ENCODE measurements around the gene MICU1. TPM values are rescaled to one million over a fixed set of nuclear protein-coding genes. Genes with fewer than 3 reads are reported as not detected.

MICU1 gene
- total RNA-seq, 1 donor from 2014 or later: 57.9 TPM

- Histone ChIP-seq H3K36me3 (ENCODE audit: control insufficient read depth in 3 of 3, insufficient read depth in 3 of 3, low read length in 3 of 3) (peaks cover 0 to 6% (median 6%) of the 10 kb centered on the region in 3 donors), H3K27me3 (ENCODE audit: control insufficient read depth in 3 of 3, insufficient read depth in 3 of 3, low read length in 3 of 3) (no peaks in the 10 kb centered on the region), H3K9me3 (ENCODE audit: control insufficient read depth in 3 of 3, low read length in 3 of 3) (no peaks in the 10 kb centered on the region), H3K4me3 (ENCODE audit: low read length in 3 of 3) (no peak overlapping the region), H3K9ac (ENCODE audit: low read depth in 1 of 3, low read length in 3 of 3) (no peak overlapping the region), H3K27ac (ENCODE audit: low read depth, low read length) (no peak overlapping the region), H3K4me1 (ENCODE audit: control insufficient read depth in 3 of 3, insufficient read depth in 3 of 3, low read length in 3 of 3) (no peaks in the 10 kb centered on the region)
Observed at GRCh38 chr10:72375173-72375572, 250.7 kb downstream of the MICU1 start.

- Histone ChIP-seq H3K27ac (ENCODE audit: low read depth, low read length) (no peak overlapping the region), H3K36me3 (ENCODE audit: control insufficient read depth in 3 of 3, insufficient read depth in 3 of 3, low read length in 3 of 3) (peaks cover 20 to 28% (median 26%) of the 10 kb centered on the region in 3 donors), H3K9me3 (ENCODE audit: control insufficient read depth in 3 of 3, low read length in 3 of 3) (no peaks in the 10 kb centered on the region)
Observed at GRCh38 chr10:72370201-72370722, 255.6 kb downstream of the MICU1 start.

GRCh38 chr10:72367301-72367960 is 258.4 kb downstream of the MICU1 start:
- no peak overlapping the region for H3K27ac ChIP-seq (ENCODE audit: low read depth, low read length)
- no peaks in the 10 kb centered on the region for H3K9me3 ChIP-seq (ENCODE audit: control insufficient read depth in 3 of 3, low read length in 3 of 3)
- peaks cover 21 to 27% (median 26%) of the 10 kb centered on the region in 3 donors for H3K36me3 ChIP-seq (ENCODE audit: control insufficient read depth in 3 of 3, insufficient read depth in 3 of 3, low read length in 3 of 3)
- no peaks in the 10 kb centered on the region for H3K27me3 ChIP-seq (ENCODE audit: control insufficient read depth in 3 of 3, insufficient read depth in 3 of 3, low read length in 3 of 3)
- H3K4me1 ChIP-seq (ENCODE audit: control insufficient read depth in 3 of 3, insufficient read depth in 3 of 3, low read length in 3 of 3): peaks cover 8 to 10% (median 9%) of the 10 kb centered on the region in 3 donors
- H3K9ac ChIP-seq (ENCODE audit: low read depth in 1 of 3, low read length in 3 of 3): no peak overlapping the region
- H3K4me3 ChIP-seq (ENCODE audit: low read length in 3 of 3): no peak overlapping the region

More at GRCh38 chr10:72370201-72370722, 255.6 kb downstream of the MICU1 start:
- Histone ChIP-seq H3K4me1 (ENCODE audit: control insufficient read depth in 3 of 3, insufficient read depth in 3 of 3, low read length in 3 of 3) (no peaks in the 10 kb centered on the region), H3K9ac (ENCODE audit: low read depth in 1 of 3, low read length in 3 of 3) (no peak overlapping the region), H3K4me3 (ENCODE audit: low read length in 3 of 3) (no peak overlapping the region), H3K27me3 (ENCODE audit: control insufficient read depth in 3 of 3, insufficient read depth in 3 of 3, low read length in 3 of 3) (no peaks in the 10 kb centered on the region)

GRCh38 chr10:72365106-72365895 is 260.6 kb downstream of the MICU1 start:
- Histone ChIP-seq H3K4me1 (ENCODE audit: control insufficient read depth in 3 of 3, insufficient read depth in 3 of 3, low read length in 3 of 3) (peaks cover 8 to 10% (median 9%) of the 10 kb centered on the region in 3 donors), H3K27ac (ENCODE audit: low read depth, low read length) (no peak overlapping the region), H3K4me3 (ENCODE audit: low read length in 3 of 3) (no peak overlapping the region), H3K27me3 (ENCODE audit: control insufficient read depth in 3 of 3, insufficient read depth in 3 of 3, low read length in 3 of 3) (no peaks in the 10 kb centered on the region), H3K36me3 (ENCODE audit: control insufficient read depth in 3 of 3, insufficient read depth in 3 of 3, low read length in 3 of 3) (peaks cover 21 to 27% (median 26%) of the 10 kb centered on the region in 3 donors), H3K9me3 (ENCODE audit: control insufficient read depth in 3 of 3, low read length in 3 of 3) (no peaks in the 10 kb centered on the region), H3K9ac (ENCODE audit: low read depth in 1 of 3, low read length in 3 of 3) (peak overlapping the region in 1 of 3 donors; percentile 60)

GRCh38 chr10:72364239-72364777 is 261.6 kb downstream of the MICU1 start:
- H3K27me3 ChIP-seq (ENCODE audit: control insufficient read depth in 3 of 3, insufficient read depth in 3 of 3, low read length in 3 of 3): no peaks in the 10 kb centered on the region
- H3K9me3 ChIP-seq (ENCODE audit: control insufficient read depth in 3 of 3, low read length in 3 of 3): no peaks in the 10 kb centered on the region
- peak overlapping the region; percentile 37 to 60 (median 50) for H3K4me3 ChIP-seq (ENCODE audit: low read length in 3 of 3)
- peaks cover 8 to 10% (median 9%) of the 10 kb centered on the region in 3 donors for H3K4me1 ChIP-seq (ENCODE audit: control insufficient read depth in 3 of 3, insufficient read depth in 3 of 3, low read length in 3 of 3)
- peaks cover 20 to 24% (median 23%) of the 10 kb centered on the region in 3 donors for H3K36me3 ChIP-seq (ENCODE audit: control insufficient read depth in 3 of 3, insufficient read depth in 3 of 3, low read length in 3 of 3)
- no peak overlapping the region for H3K27ac ChIP-seq (ENCODE audit: low read depth, low read length)
- peak overlapping the region in 1 of 3 donors; percentile 60 for H3K9ac ChIP-seq (ENCODE audit: low read depth in 1 of 3, low read length in 3 of 3)

- Histone ChIP-seq H3K4me3 (ENCODE audit: low read length in 3 of 3) (no peak overlapping the region), H3K27me3 (ENCODE audit: control insufficient read depth in 3 of 3, insufficient read depth in 3 of 3, low read length in 3 of 3) (no peaks in the 10 kb centered on the region), H3K27ac (ENCODE audit: low read depth, low read length) (no peak overlapping the region), H3K9me3 (ENCODE audit: control insufficient read depth in 3 of 3, low read length in 3 of 3) (no peaks in the 10 kb centered on the region), H3K9ac (ENCODE audit: low read depth in 1 of 3, low read length in 3 of 3) (no peak overlapping the region), H3K36me3 (ENCODE audit: control insufficient read depth in 3 of 3, insufficient read depth in 3 of 3, low read length in 3 of 3) (peaks cover 0 to 4% (median 0%) of the 10 kb centered on the region in 3 donors), H3K4me1 (ENCODE audit: control insufficient read depth in 3 of 3, insufficient read depth in 3 of 3, low read length in 3 of 3) (peaks cover 22 to 26% (median 23%) of the 10 kb centered on the region in 3 donors)
Observed at GRCh38 chr10:72356987-72357386, 268.9 kb downstream of the MICU1 start.

GRCh38 chr10:72356115-72356514 is 269.8 kb downstream of the MICU1 start:
- Histone ChIP-seq H3K9ac (ENCODE audit: low read depth in 1 of 3, low read length in 3 of 3) (no peak overlapping the region), H3K27ac (ENCODE audit: low read depth, low read length) (no peak overlapping the region), H3K27me3 (ENCODE audit: control insufficient read depth in 3 of 3, insufficient read depth in 3 of 3, low read length in 3 of 3) (no peaks in the 10 kb centered on the region), H3K4me1 (ENCODE audit: control insufficient read depth in 3 of 3, insufficient read depth in 3 of 3, low read length in 3 of 3) (peaks cover 30 to 32% (median 32%) of the 10 kb centered on the region in 3 donors), H3K36me3 (ENCODE audit: control insufficient read depth in 3 of 3, insufficient read depth in 3 of 3, low read length in 3 of 3) (peaks cover 4 to 6% (median 5%) of the 10 kb centered on the region in 3 donors), H3K9me3 (ENCODE audit: control insufficient read depth in 3 of 3, low read length in 3 of 3) (no peaks in the 10 kb centered on the region), H3K4me3 (ENCODE audit: low read length in 3 of 3) (no peak overlapping the region)

- Histone ChIP-seq H3K27ac (ENCODE audit: low read depth, low read length) (peak overlapping the region; percentile 97), H3K4me3 (ENCODE audit: low read length in 3 of 3) (peak overlapping the region; percentile 90 to 99 (median 91)), H3K9ac (ENCODE audit: low read depth in 1 of 3, low read length in 3 of 3) (peak overlapping the region; percentile 47 to 98 (median 96)), H3K27me3 (ENCODE audit: control insufficient read depth in 3 of 3, insufficient read depth in 3 of 3, low read length in 3 of 3) (no peaks in the 10 kb centered on the region), H3K9me3 (ENCODE audit: control insufficient read depth in 3 of 3, low read length in 3 of 3) (no peaks in the 10 kb centered on the region), H3K4me1 (ENCODE audit: control insufficient read depth in 3 of 3, insufficient read depth in 3 of 3, low read length in 3 of 3) (peaks cover 30 to 37% (median 32%) of the 10 kb centered on the region in 3 donors), H3K36me3 (ENCODE audit: control insufficient read depth in 3 of 3, insufficient read depth in 3 of 3, low read length in 3 of 3) (peaks cover 4 to 14% (median 11%) of the 10 kb centered on the region in 3 donors)
Observed at GRCh38 chr10:72355214-72355555, 270.7 kb downstream of the MICU1 start.

- H3K4me3 ChIP-seq (ENCODE audit: low read length in 3 of 3): peak within 1 kb of the TSS; percentile 90 to 99 (median 91)
- peaks cover 30 to 37% (median 32%) of the 10 kb centered on the region in 3 donors for H3K4me1 ChIP-seq (ENCODE audit: control insufficient read depth in 3 of 3, insufficient read depth in 3 of 3, low read length in 3 of 3)
- H3K27me3 ChIP-seq (ENCODE audit: control insufficient read depth in 3 of 3, insufficient read depth in 3 of 3, low read length in 3 of 3): no peaks in the 10 kb centered on the region
- no peaks in the 10 kb centered on the region for H3K9me3 ChIP-seq (ENCODE audit: control insufficient read depth in 3 of 3, low read length in 3 of 3)
- peaks cover 7 to 18% (median 16%) of the 10 kb centered on the region in 3 donors for H3K36me3 ChIP-seq (ENCODE audit: control insufficient read depth in 3 of 3, insufficient read depth in 3 of 3, low read length in 3 of 3)
- peak within 1 kb of the TSS; percentile 96 to 100 (median 98) for H3K9ac ChIP-seq (ENCODE audit: low read depth in 1 of 3, low read length in 3 of 3)
- peak within 1 kb of the TSS; percentile 97 for H3K27ac ChIP-seq (ENCODE audit: low read depth, low read length)
Observed at GRCh38 chr10:72354356-72355213, 271.3 kb downstream of the MICU1 start, which contains the start of gene DNAJB12. Gene DNAJB12, minus strand, starts transcription at chr10:72354919. Its CDS starts 22 bp downstream, at chr10:72354897.

Measured in skeletal muscle tissue (tissue), 4 donors.